ENCODE measurements around the gene MKKS.
A peak's percentile ranks its signal among the peaks of the same experiment; 100 is the strongest.

The MKKS gene

DNA sequence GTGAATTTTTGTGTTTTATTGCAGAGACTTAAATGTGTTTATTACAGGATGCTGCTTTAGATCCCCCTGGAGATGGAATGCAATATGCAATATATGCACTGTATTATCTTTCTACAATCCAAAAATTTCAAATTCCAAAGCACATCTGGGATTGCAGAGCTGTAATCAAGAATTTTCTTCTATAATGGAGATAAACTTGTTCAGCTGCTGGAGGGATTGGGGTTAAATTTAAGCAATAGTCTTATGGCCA, 66.4 kb downstream of the MKKS start:
- DNase-seq: no peak

GRCh38 chr20:10366898-10367692, 66.9 kb downstream of the MKKS start:
- DNase-seq: no peak

- DNase-seq: no peak
These were observed 71.3 kb downstream of the MKKS start for GRCh38 chr20:10362674-10363073.

DNA sequence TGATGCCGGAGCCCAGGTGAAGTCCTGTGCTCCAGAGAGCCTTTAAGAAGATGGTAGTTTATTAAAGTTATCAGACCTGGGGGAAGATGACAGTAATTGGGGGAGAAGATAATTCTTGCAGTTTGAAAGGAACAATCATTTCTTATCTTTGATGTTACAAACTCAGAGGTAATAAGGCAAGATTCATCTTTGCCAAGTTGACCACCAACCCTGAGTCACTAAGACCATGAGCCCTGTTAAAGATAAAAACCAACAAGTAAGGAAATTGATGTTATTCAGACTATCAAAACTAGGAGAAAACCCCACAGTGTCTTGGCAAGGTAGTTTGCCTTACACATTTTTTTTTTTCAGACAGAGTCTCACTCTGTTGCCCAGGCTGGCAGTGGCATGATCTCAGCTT, 73.1 kb downstream of the MKKS start:
- DNase-seq: no peak

DNA sequence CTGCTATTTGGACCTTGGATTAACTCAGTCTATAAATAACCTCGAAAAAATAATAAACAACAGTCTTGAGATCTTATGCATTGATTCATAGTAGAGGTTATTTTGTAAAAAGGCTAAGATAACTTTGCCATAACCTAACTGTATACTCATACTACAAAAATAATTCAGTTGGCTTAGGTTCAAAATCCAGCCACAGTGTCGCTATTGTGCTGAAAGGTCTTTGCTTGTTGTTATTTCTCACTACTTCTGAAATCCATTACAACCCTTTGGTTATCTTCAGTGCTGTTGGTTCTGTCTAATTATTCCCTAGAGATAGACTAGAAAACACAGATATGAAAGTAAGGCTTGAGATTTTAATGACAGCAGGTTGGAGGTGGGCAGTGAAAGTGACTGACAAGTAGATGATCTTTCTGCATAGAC, 74.4 kb downstream of the MKKS start:
- no peak for DNase-seq

DNA sequence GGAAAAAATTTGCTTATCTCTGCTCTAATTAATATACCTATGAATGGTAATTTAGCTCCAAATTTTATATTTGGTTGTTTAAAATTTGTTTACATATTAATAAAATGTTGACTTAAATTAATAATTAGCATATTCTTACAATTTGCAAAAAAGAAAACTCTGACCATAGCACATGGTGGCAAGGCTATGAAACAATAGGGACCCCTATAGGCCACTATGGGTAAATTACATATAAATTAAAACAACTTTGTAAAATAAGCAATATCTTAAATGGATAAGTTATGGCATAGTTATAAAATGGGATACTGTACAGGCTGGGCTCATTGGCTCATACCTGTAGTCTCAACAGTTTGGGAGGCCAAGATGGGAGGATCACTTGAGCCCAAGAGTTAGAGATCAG, 76.0 kb downstream of the MKKS start:
- DNase-seq: no peak

GRCh38 chr20:10357061-10357708, 76.8 kb downstream of the MKKS start:
- no peak for DNase-seq

- DNase-seq: no peak
These were observed 77.4 kb downstream of the MKKS start for GRCh38 chr20:10356628-10357027.

GRCh38 chr20:10352934-10353824, 80.8 kb downstream of the MKKS start:
- DNase-seq: peak; percentile 5

Measured in activated CD4-positive, alpha-beta T cell treated with anti-CD3 and anti-CD28 coated beads, Interleukin-2, Interleukin-6, amounts not matched to agents 100 ng/mL and 50 ng/mL, durations not matched to agents 16 hours and 8 hours (primary cell).